H1 (cell line): ENCODE data around the gene INPP5E. TPM values are rescaled to one million over a fixed set of nuclear protein-coding genes. Genes with fewer than 3 reads are reported as not detected.

Experiments
- CTCF ChIA-PET: fragments of 300-600 bp; sonication (Branson Sonifier 250); formaldehyde crosslinking; loops from one replicate; lab custom pipeline; 2021; ENCODE audit not compliant: partially characterized antibody; lab: Charles Lee
- POLR2A ChIA-PET: fragments of 300-600 bp; sonication (Branson Sonifier 250); formaldehyde crosslinking; loops from one replicate; lab custom pipeline; 2021; ENCODE audit warnings: inconsistent platforms; ENCODE audit not compliant: partially characterized antibody; lab: Charles Lee
- DNase-seq, 2 experiments: peaks; one replicate each; pipeline versions ENCODE4 v3.0.0 to v3.0.0-alpha.2; 2010 to 2022; ENCODE audit warnings: low spot score in 2 of 2, low read depth in 1 of 2, mixed read lengths in 1 of 2
- FAIRE-seq: peaks from 2 replicates; lab custom pipeline; 2011; peaks lifted over from hg19 to GRCh38; lab: Jason Lieb, UNC
- H2AFZ ChIP-seq: 2 replicates; pipeline ENCODE4 v1.8.1; 2012; ENCODE audit warnings: low read length, inconsistent platforms
- H2AK5ac ChIP-seq: 2 replicates; pipeline ENCODE4 v1.6.1; 2013; ENCODE audit warnings: low read depth, low read length
- H2BK120ac ChIP-seq: replicated peaks from 2 replicates; pipeline ENCODE3; 2013; ENCODE audit warnings: low read depth, low read length, inconsistent platforms
- H2BK12ac ChIP-seq: 2 replicates; pipeline ENCODE4 v1.6.1; 2013; ENCODE audit warnings: low read depth, low read length
- H2BK15ac ChIP-seq: 2 replicates; pipeline ENCODE4 v1.6.1; 2013; ENCODE audit warnings: low read length
- H2BK20ac ChIP-seq: 2 replicates; pipeline ENCODE4 v1.6.1; 2013; ENCODE audit warnings: low read length
- H2BK5ac ChIP-seq: 2 replicates; pipeline ENCODE4 v1.6.1; 2013; ENCODE audit warnings: low read depth, low read length
- H3K14ac ChIP-seq: 2 replicates; pipeline ENCODE4 v1.6.1; 2013; ENCODE audit warnings: inconsistent platforms; ENCODE audit not compliant: insufficient read length
- H3K18ac ChIP-seq: 2 replicates; pipeline ENCODE4 v1.6.1; 2013; ENCODE audit warnings: low read length; ENCODE audit errors: extremely low read depth
- H3K23ac ChIP-seq: 2 replicates; pipeline ENCODE4 v1.6.1; 2013; ENCODE audit warnings: inconsistent platforms; ENCODE audit not compliant: insufficient read length
- H3K23me2 ChIP-seq: 2 replicates; pipeline ENCODE4 v1.6.1; 2013; ENCODE audit warnings: low read depth, low read length
- H3K27ac ChIP-seq: 2 replicates; pipeline ENCODE4 v1.6.1; 2011; ENCODE audit warnings: low read depth, low read length, inconsistent platforms
- H3K27me3 ChIP-seq, 4 experiments: replicated peaks in 1 of 4; 1 replicate in 1 of 4; 2 replicates in 3 of 4; pipeline versions ENCODE4 v1.6.1 to v1.8.1; 2011 to 2013; ENCODE audit warnings: low read length in 3 of 4, mild to moderate bottlenecking in 3 of 4, inconsistent platforms in 2 of 4, mixed read lengths in 2 of 4, moderate library complexity in 1 of 4; ENCODE audit not compliant: control insufficient read depth in 3 of 4, insufficient read depth in 3 of 4; ENCODE audit errors: extremely low read depth in 1 of 4
- H3K36me3 ChIP-seq, 4 experiments: 2 replicates each; pipeline versions ENCODE4 v1.6.1 to v1.8.1; 2011 to 2013; ENCODE audit warnings: mild to moderate bottlenecking in 4 of 4, low read length in 3 of 4, moderate library complexity in 2 of 4, control low read depth in 1 of 4, inconsistent platforms in 1 of 4; ENCODE audit not compliant: insufficient read depth in 4 of 4, control insufficient read depth in 2 of 4
- H3K4ac ChIP-seq: replicated peaks from 2 replicates; pipeline ENCODE3; 2013; ENCODE audit warnings: low read length, low read depth, mixed read lengths, inconsistent platforms; ENCODE audit not compliant: insufficient read length
- H3K4me1 ChIP-seq, 4 experiments: replicated peaks in 1 of 4; 1 replicate in 1 of 4; 2 replicates in 3 of 4; pipeline versions ENCODE4 v1.6.1 to v1.8.1; 2011 to 2013; ENCODE audit warnings: low read length in 3 of 4, inconsistent platforms in 2 of 4, mixed read lengths in 1 of 4; ENCODE audit not compliant: insufficient read depth in 4 of 4, control insufficient read depth in 3 of 4
- H3K4me2 ChIP-seq, 2 experiments: 2 replicates each; pipeline versions ENCODE4 v1.6.1 to v1.8.1; 2011 to 2013; ENCODE audit warnings: low read depth in 2 of 2, low read length in 2 of 2, control low read depth in 1 of 2, inconsistent platforms in 1 of 2, mild to moderate bottlenecking in 1 of 2; ENCODE audit not compliant: insufficient read depth in 1 of 2
- H3K4me3 ChIP-seq, 4 experiments: fragments of 200-600, 300-600 bp in 1 of 4; sonication (generic), shearing (Covaris generic), sonication (Bioruptor Twin) in 1 of 4; 2 replicates each; pipeline versions ENCODE4 v1.5.1 to v1.8.1; 2011 to 2016; ENCODE audit warnings: low read length in 4 of 4, low read depth in 3 of 4, control low read depth in 2 of 4, inconsistent platforms in 2 of 4, mild to moderate bottlenecking in 2 of 4, mixed read lengths in 1 of 4, moderate library complexity in 1 of 4; ENCODE audit not compliant: insufficient read depth in 2 of 4; ENCODE audit errors: extremely low read depth in 1 of 4
- H3K56ac ChIP-seq: replicated peaks from 2 replicates; pipeline ENCODE3; 2013; ENCODE audit warnings: low read depth, mild to moderate bottlenecking, mixed read lengths, low read length, inconsistent platforms; ENCODE audit not compliant: insufficient read length
- H3K79me1 ChIP-seq: 2 replicates; pipeline ENCODE4 v1.6.1; 2013; ENCODE audit warnings: low read depth, low read length, control low read depth
- H3K79me2 ChIP-seq, 2 experiments: 2 replicates each; pipeline versions ENCODE4 v1.6.1 to v1.8.1; 2012 to 2013; ENCODE audit warnings: low read length in 2 of 2, mild to moderate bottlenecking in 2 of 2, inconsistent platforms in 1 of 2; ENCODE audit not compliant: insufficient read depth in 2 of 2, control insufficient read depth in 1 of 2
- H3K9ac ChIP-seq, 4 experiments: replicated peaks in 1 of 4; 1 replicate in 1 of 4; 2 replicates in 3 of 4; pipeline versions ENCODE4 v1.6.1 to v1.8.1; 2011 to 2013; ENCODE audit warnings: low read depth in 3 of 4, low read length in 3 of 4, control low read depth in 2 of 4, mild to moderate bottlenecking in 2 of 4, moderate library complexity in 2 of 4, inconsistent platforms in 1 of 4; ENCODE audit errors: extremely low read depth in 1 of 4
- H3K9me3 ChIP-seq, 2 experiments: 2 replicates each; pipeline versions ENCODE4 v1.6.1 to v1.8.1; 2012 to 2013; ENCODE audit warnings: mild to moderate bottlenecking in 2 of 2, moderate library complexity in 2 of 2, control low read depth in 1 of 2, inconsistent platforms in 1 of 2, low read depth in 1 of 2, low read length in 1 of 2, mixed read lengths in 1 of 2; ENCODE audit not compliant: insufficient read depth in 2 of 2
- H4K20me1 ChIP-seq, 2 experiments: replicated peaks in 1 of 2; 2 replicates each; pipeline versions ENCODE3 to v1.8.1; 2011 to 2013; ENCODE audit warnings: inconsistent platforms in 2 of 2, low read length in 2 of 2, mild to moderate bottlenecking in 1 of 2; ENCODE audit not compliant: insufficient read depth in 2 of 2, control insufficient read depth in 1 of 2
- H4K5ac ChIP-seq: 2 replicates; pipeline ENCODE4 v1.6.1; 2013; ENCODE audit warnings: low read length, low read depth, mixed read lengths, inconsistent platforms; ENCODE audit not compliant: insufficient read length
- H4K8ac ChIP-seq: 2 replicates; pipeline ENCODE4 v1.8.0; 2013; ENCODE audit warnings: mild to moderate bottlenecking, moderate library complexity, low read length, inconsistent platforms; ENCODE audit not compliant: insufficient read depth; ENCODE audit errors: extremely low read depth
- H4K91ac ChIP-seq: replicated peaks from 2 replicates; pipeline ENCODE3; 2013; ENCODE audit warnings: low read length, mixed read lengths, inconsistent platforms; ENCODE audit not compliant: insufficient read length
- CTBP2 ChIP-seq: IDR thresholded peaks from 2 replicates; pipeline ENCODE4 v1.7.0; 2011; ENCODE audit warnings: borderline replicate concordance, mild to moderate bottlenecking, moderate library complexity, mixed read lengths, low read length; ENCODE audit not compliant: insufficient read depth, insufficient read length
- KDM5A ChIP-seq: fragments of 200-600 bp; IDR thresholded peaks from 2 replicates; pipeline ENCODE4 v1.7.1; 2012; ENCODE audit warnings: mild to moderate bottlenecking, low read length, inconsistent platforms, mixed read lengths
- TEAD4 ChIP-seq: IDR thresholded peaks from 2 replicates; pipeline ENCODE4 v1.6.1; 2012; ENCODE audit warnings: low read depth, low read length, inconsistent platforms, mixed read lengths
- YY1 ChIP-seq: IDR thresholded peaks from 2 replicates; pipeline ENCODE4 v1.6.1; 2011; ENCODE audit warnings: low read depth, mild to moderate bottlenecking, low read length
- WGBS, 2 experiments: shearing (Covaris generic) in 1 of 2; methylation state at CpG; one replicate each; pipeline versions ENCODE4 v1.1.6 to v1.1.7; 2013 to 2015; ENCODE audit warnings: low lambda C conversion rate in 2 of 2, mixed read lengths in 2 of 2, inconsistent platforms in 1 of 2, low coverage in 1 of 2, missing lambda C conversion rate in 1 of 2; ENCODE audit not compliant: insufficient replicate concordance in 2 of 2, insufficient coverage in 1 of 2, insufficient read length in 1 of 2; ENCODE audit errors: extremely low coverage in 1 of 2, missing lambda C conversion rate in 1 of 2; 5-methylcytosine and 5-hydroxymethylcytosine counted together
- polyA plus RNA-seq, 7 experiments: library from polyadenylated mRNA; depleted of rRNA in 3 of 7; stranded (reverse) in 5 of 7; unstranded in 2 of 7; fragments of >200 nt in 5 of 7; fragments of 200-250 nt in 2 of 7; gene quantifications; 1 replicate in 5 of 7; 2 replicates in 1 of 7; 4 replicates in 1 of 7; pipeline versions ENCODE4 v1.2.1 to v1.2.3, GENCODE V29; 2011 to 2013; ENCODE audit warnings: missing spikeins in 2 of 7, mixed read lengths in 2 of 7
- total RNA-seq: library from RNA; stranded (reverse); fragmentation: NEBNext Ultra II Directional; extraction: Animal tissue kit (Norgen Biotek cat#: 25700); gene quantifications from 2 replicates; pipeline ENCODE4 v1.2.1, GENCODE V29; 2021

Gene INPP5E
- total and polyA plus RNA-seq, 2 of the 8 experiments (the other 6 are each of a cell fraction or from before 2014, with no cell fraction given), result 8.7 to 11.3 TPM

- H3K4me2 ChIP-seq, result no peak overlapping the region
- no peak overlapping the region for H4K5ac ChIP-seq
- H4K91ac ChIP-seq, result no peak overlapping the region
- H2BK5ac ChIP-seq, result no peak overlapping the region; the same call in 1 of the 2 replicates
- no peak overlapping the region for H2BK120ac ChIP-seq
- H3K9ac ChIP-seq, result no peak overlapping the region
- no peaks in the 10 kb centered on the region for H3K9me3 ChIP-seq
- no peak overlapping the region; the same call in 1 of the 2 replicates for H4K8ac ChIP-seq
- no peak overlapping the region for H3K27ac ChIP-seq
- H3K4me3 ChIP-seq, result no peak overlapping the region
- no peaks in the 10 kb centered on the region for H3K4me1 ChIP-seq
- H3K4ac ChIP-seq, result no peak overlapping the region
- H3K79me2 ChIP-seq, result peaks cover 0 to 10% of the 10 kb centered on the region in 2 experiments; a peak in 1 of 4 replicates
- no peak for DNase-seq
- no peak overlapping the region for H2BK20ac ChIP-seq
- H2BK15ac ChIP-seq, result no peak overlapping the region
- H2BK12ac ChIP-seq, result no peak overlapping the region
- no peak overlapping the region for H2AFZ ChIP-seq
- 93% methylated on average over 30 of the region's 30 CpGs; no CpG with 5 or more reads in 1 of the 2 experiments for WGBS, 2 experiments
- no peak overlapping the region for H3K23ac ChIP-seq
- POLR2A ChIA-PET, result interaction anchor here (1.0 to 2.9 kb wide), 3 partner anchors 7 to 41 kb away, joined by 3 to 13 read pairs (median 7); no protein-coding TSS in a partner anchor
- peaks cover 35 to 79% (median 68%) of the 10 kb centered on the region in 4 experiments for H3K36me3 ChIP-seq
- H3K23me2 ChIP-seq, result no peaks in the 10 kb centered on the region
- H4K20me1 ChIP-seq, result peaks cover 9 to 31% of the 10 kb centered on the region in 2 experiments
- CTCF ChIA-PET, result no interaction called here
- H2AK5ac ChIP-seq, result no peak overlapping the region
- H3K18ac ChIP-seq, result no peak overlapping the region
- TF ChIP-seq YY1, result no peak
- TF ChIP-seq CTBP2, result no peak
- no peak for TF ChIP-seq TEAD4
- TF ChIP-seq KDM5A, result no peak
- TF ChIP-seq, all 59 proteins: peak for 0
- Histone ChIP-seq H3K56ac (no peak overlapping the region), H3K79me1 (no peaks in the 10 kb centered on the region; the same call in 1 of the 2 replicates), H3K27me3 (no peaks in the 10 kb centered on the region), H3K14ac (no peak overlapping the region)
- no peak for FAIRE-seq
Observed at GRCh38 chr9:136466155-136466541, 26.5 kb upstream of the INPP5E start.
